ENCODE results near the gene CKAP2L. TPM values are rescaled to one million over a fixed set of nuclear protein-coding genes. Genes with fewer than 3 reads are reported as not detected.

The CKAP2L gene
- total and polyA plus RNA-seq, 9 of the 15 experiments (the other 6 are each of a cell fraction or from before 2014, with no cell fraction given): 10.4 to 21.9 (median 14.2) TPM

GRCh38 chr2:112690853-112691401, 73.5 kb downstream of the CKAP2L start (continued):
- no peak for TF ChIP-seq TCFL5 (CRISPR knock-in tag; conservative IDR thresholded peaks at IDR 0.05)
- no peak for TF ChIP-seq MAFF (IDR thresholded peaks at IDR 0.05; ENCODE audit: low read length)
- TF ChIP-seq SRSF9 (IDR thresholded peaks at IDR 0.05; ENCODE audit: borderline replicate concordance, low read depth, low read length): no peak
- TF ChIP-seq ZFP1 (CRISPR knock-in tag; IDR thresholded peaks at IDR 0.05): no peak
- TF ChIP-seq TSHZ1 (CRISPR knock-in tag; IDR thresholded peaks at IDR 0.05): no peak
- no peak for TF ChIP-seq TBL1XR1 (IDR thresholded peaks at IDR 0.05; ENCODE audit: low read length in 2 of 2)
- TF ChIP-seq KLF10 (CRISPR knock-in tag; IDR thresholded peaks at IDR 0.05): no peak
- no peak for TF ChIP-seq ZNF436 (CRISPR knock-in tag; IDR thresholded peaks at IDR 0.05)
- 0 out of 2 replicates have a peak, but pooled peaks have one; percentile 52 for TF ChIP-seq TOE1 (IDR thresholded peaks at IDR 0.05; ENCODE audit: borderline replicate concordance)
- TF ChIP-seq TOE1 (CRISPR knock-in tag; IDR thresholded peaks at IDR 0.05; ENCODE audit: borderline replicate concordance, low read depth): no peak
- no peak for TF ChIP-seq KDM4B (IDR thresholded peaks at IDR 0.05; ENCODE audit: borderline replicate concordance in 2 of 2, low read depth in 1 of 2)
- TF ChIP-seq PREB (CRISPR knock-in tag; IDR thresholded peaks at IDR 0.05): no peak
- 0 out of 2 replicates have a peak, but pooled peaks have one; percentile 9 for TF ChIP-seq FOSL1 (tag; conservative IDR thresholded peaks at IDR 0.05)
- TF ChIP-seq TCF7 (IDR thresholded peaks at IDR 0.05; ENCODE audit: borderline replicate concordance): no peak
- 0 out of 3 replicates have a peak, but pooled peaks of 1 of the 2 experiments have one; percentile 68 for TF ChIP-seq CBX3 (IDR thresholded peaks at IDR 0.05; ENCODE audit: borderline replicate concordance in 1 of 2, low read length in 2 of 2)
- no peak for TF ChIP-seq NR3C1 (CRISPR knock-in tag; IDR thresholded peaks at IDR 0.05)
- peak; percentile 78 to 79 (median 78) for TF ChIP-seq CTCF (IDR thresholded peaks at IDR 0.05 in 2 of 3, conservative IDR thresholded peaks at IDR 0.05 in 1 of 3; ENCODE audit: insufficient read depth in 2 of 3, low read depth in 1 of 3, low read length in 3 of 3)
- TF ChIP-seq ZNF3 (CRISPR knock-in tag; IDR thresholded peaks at IDR 0.05): no peak
- no peak for TF ChIP-seq ZNF449 (CRISPR knock-in tag; IDR thresholded peaks at IDR 0.05)
- no peak for TF ChIP-seq PHB2 (IDR thresholded peaks at IDR 0.05; ENCODE audit: low read depth)
- TF ChIP-seq EWSR1 (IDR thresholded peaks at IDR 0.05; ENCODE audit: borderline replicate concordance, low read depth, partially characterized antibody): no peak
